ENCODE results near the gene NMB.
A peak's percentile ranks its signal among the peaks of the same experiment; 100 is the strongest.
"Not testable (repeated sequence)": the region's sequence is repeated elsewhere in the genome, so short reads cannot be mapped to it uniquely, and the experiment has no call there.

Gene NMB, protein sequence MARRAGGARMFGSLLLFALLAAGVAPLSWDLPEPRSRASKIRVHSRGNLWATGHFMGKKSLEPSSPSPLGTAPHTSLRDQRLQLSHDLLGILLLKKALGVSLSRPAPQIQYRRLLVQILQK

DNA sequence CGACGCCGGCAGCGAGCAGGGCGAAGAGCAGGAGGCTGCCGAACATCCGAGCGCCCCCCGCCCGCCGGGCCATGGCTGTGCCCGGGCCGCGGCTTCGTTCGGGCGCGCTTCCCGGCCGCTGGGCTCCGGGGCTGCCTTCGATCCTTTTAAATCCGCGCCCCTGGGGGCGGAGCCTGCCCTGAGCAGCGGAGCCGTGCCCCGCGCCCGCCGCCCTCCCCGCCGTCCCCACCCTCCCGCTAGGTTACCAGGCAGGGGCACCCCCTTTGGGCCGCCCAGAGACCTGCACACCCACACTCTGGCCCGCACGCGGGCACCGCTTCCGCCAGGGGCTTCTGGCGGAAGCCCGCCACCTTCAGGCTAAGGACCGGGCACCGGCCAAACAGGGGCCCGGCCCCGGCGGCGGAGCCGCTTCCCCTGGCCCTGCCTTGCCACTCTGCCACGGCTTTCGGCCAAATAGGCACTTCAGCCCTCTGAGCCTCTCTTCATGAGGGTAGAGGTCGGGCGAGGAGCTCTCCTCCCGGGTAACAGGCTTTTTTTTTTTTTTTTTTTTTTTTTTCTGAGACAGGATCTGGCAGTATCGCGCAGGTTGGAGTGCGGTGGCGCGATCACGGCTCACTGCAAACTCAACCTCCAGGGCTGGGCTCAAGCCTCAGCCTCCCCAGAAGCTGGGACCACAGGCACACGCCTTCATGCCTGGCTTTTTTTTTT, at the start of gene NMB:
TSS of gene NMB (minus strand) at position 120 of the 708 bp plus-strand sequence. CDS start at position 73, 47 bp downstream.
- peak; percentile 84 for DNase-seq

DNA sequence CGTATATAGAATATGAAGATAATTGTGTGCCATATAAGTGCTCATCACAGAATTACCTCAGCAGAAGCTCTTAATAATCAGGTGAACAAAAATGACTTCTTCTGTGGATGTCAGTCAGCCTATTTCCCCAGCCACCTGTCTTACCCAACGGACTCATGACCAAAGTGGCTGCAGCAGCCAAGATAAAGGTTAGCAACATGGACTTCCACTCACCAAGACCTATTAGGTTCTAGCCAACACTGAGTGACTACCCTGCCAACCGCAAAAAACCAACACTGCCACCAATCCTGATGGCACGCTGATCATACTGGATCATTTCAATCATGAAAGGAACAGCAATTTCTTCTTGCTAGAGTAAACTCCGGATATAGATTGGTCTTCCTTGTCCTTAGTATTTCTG, 45.8 kb upstream of the NMB start:
- no peak for DNase-seq

DNA sequence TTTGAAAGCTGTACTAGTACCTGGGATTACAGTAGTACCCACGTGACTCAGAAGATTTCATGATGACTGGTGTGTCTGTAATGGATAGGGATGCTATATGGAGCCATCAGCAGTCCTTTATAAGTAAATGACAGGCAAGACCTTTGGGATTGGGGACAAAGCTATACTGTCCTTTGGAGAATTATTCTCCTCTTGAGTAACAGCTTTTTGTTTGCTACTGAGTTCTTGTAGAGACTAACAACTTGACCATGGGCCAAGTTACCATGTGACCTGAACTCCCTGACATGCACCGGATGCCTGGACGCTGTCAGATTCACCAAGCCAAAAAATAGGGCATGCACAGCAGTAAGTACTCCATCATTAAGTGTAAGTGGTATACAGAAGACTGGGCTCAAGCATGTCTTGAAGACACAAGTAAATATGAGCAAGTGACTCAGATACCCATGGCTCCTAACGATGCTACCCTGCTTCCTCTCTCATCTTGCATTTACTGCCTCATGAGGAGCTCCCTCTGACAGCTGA, 45.0 kb upstream of the NMB start:
- DNase-seq: no peak

DNA sequence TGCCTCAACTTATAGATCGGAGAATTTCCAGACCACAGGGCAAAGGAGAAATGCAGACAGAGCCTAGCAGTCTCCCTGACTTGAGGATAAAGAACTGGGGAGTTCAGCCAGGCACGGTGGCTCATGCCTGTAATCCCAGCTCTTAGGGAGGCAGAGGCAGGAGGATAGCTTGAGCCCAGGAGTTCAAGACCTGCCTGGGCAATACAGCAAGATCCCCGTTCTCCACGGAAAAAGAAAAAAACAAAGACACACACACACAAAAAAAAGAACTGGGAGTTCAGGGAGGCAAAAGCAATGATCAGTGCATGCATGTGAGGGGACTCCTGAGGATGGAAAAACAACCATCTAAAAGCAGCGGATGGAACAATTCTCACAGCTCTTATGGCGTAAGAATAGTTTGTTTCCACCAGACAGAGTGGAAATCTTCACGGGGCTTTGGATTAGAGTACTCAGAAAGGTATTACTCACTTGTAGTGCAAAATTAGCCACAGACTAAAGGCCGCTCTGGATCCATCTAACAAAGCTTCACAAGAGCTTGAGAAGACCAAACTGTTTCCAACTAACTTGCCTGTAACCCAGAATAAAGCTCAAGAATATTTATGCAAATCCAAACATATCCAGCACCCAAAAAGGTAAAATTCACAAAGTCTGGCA, 41.7 kb upstream of the NMB start:
- DNase-seq: no peak

DNA sequence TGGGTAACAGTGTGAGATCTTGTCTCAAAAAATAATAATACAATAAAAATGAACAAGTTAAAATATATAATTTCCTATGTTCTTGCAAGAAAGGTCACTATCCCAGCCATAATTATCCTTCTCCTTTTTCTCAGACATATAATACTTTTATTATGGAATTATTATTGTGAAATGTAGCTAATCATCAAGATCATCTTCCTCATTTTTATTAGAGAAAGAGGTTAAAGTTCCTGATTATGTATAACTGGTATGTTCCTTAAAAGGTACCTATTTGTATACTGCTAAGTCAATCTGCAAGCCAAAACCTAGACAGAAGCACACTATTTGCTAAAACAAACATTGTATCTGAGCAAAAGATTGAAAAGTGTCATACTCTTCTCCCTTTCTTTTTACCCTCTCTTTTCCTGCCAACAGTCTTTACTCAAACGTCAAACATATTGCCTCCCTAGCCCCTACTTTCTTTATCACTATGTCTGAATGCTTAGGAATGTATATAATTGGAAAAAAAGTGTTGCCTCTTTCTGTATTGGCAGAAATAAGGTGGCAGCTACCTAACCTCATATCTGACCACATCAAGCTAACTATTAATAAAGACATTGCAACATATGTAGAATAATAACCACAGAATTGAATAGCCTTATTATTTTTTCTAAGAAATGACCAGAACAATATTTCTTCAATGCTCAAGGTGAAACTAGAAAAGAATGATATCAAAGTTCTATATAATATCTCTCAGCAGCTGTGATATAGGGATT, 39.4 kb upstream of the NMB start:
- DNase-seq: no peak

DNA sequence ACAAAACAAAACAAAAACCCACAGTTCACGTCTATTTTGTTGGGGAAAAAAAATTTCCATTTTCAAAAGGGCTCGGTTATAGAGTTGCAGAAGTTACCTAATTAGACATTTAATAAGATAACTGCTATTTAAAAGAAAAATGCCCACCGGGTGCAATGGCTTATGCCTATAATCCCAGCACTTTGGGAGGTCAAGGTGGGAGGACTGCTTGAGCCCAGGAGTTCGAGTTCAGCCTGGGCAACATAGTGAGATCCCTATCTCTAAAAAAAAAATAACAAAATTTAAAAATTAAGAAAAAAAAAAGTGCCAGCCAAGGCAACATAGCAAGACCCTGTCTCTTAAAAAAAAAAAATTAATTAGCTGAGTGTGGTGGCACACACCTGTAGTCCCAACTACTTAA, 38.8 kb upstream of the NMB start:
- no peak for DNase-seq

DNA sequence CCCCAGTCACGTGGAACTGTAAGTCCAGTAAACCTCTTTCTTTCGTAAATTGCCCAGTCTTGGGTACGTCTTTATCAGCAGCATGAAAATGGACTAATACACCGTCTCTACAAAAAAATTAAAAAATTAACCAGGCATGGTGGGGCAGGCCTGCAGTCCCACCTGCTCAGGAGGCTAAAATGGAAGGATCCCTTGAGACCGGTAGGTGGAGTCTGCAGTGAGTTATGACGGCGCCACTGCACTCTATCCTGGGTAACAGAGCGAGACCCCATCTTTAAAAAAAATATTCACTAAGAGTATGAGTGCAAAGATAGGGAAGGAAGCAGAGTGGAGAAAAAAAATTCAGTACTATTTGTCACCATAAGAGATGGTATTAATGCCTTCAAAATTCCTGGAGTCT, 32.3 kb upstream of the NMB start:
- no peak for DNase-seq

DNA sequence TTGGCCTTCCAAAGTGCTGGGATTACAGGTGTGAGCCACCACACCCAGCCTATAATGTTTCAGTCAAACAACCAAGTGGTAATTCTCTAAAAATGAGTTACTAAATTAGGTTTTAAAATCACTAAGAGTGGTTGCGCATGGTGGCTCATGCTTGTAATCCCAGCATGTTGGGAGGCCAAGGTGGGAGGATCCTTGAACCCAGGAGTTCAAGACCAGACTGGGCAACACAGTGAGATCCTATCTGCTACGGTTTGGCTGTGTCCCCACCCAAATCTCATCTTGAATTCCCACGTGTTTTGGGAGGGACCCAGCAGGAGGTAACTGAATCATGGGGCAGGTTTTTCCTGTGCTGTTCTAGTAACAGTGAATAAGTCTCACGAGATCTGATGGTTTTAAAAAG, 31.9 kb upstream of the NMB start:
- DNase-seq: no peak

DNA sequence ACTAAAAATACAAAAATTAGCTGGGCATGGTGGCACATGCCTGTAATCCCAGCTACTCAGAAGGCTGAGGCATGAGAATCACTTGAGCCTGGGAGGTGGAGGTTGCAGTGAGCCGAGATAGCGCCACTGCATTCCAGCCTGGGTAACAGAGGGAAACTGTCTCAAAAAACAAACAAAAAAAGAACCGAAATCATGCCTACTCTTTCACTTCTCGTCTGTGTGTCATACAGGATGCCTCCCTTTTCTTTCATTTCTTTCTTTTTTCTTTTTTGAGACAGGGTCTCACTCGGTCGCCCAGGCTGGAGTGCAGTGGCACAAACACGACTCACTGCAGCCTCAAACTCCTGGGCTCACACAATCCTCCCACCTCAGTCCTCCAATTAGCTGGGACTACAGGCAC, 28.4 kb upstream of the NMB start:
- not testable (repeated sequence) for DNase-seq

DNA sequence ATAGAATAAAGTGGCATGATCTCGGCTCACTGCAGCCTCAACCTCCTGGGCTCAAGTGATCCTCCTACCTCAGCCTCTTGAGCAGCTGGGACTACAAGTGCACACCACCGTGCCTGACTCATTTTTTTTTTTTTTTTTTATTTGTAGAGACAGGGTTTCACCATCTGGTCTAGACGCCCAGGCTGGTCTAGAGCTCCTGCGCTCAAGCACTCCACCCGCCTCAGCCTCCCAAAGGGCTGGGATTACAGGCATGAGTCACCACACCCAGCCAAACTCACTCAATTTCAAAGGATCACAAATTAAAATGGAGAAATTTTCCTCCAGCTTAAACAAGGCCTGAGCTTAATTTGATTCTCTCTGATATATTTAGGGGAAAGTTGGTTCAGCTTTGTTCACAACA, 27.3 kb upstream of the NMB start:
- DNase-seq: no peak

DNA sequence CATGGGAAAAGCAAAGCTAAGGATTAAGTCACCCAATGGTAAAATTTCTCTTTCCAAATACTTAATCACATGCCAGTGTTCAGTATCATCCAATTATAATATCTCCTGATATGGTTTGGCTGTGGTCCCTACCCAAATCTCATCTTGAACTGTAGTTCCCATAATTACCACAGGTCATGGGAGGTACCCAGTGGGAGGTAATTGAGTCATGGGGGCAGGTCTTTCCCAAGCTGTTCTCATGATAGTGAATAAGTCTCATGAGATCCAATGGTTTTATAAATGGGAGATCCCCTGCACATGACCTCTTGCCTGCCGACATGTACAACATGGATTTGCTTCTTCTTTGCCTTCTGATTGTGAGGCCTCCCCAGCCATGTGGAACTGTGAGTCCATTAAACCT, 26.1 kb upstream of the NMB start:
- DNase-seq: no peak

DNA sequence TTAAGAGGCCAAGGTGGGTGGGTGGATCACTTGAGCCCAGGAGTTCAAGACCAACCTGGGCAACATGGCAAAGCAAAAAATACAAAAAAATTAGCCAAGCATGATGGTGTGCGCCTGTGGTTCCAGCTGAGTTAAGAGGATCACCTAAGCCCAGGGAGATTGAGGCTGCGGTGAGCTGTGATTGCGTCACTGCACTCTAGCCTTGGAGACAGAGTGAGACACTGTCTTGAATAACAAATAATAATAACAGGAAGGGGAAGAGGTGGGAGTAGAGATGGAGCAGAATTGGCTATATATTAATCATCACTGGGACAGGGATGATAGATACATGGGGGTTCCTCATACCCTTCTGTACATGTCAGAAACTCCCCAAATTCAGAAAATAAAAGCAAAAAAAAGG, 23.8 kb upstream of the NMB start:
- peak; percentile 43 for DNase-seq

DNA sequence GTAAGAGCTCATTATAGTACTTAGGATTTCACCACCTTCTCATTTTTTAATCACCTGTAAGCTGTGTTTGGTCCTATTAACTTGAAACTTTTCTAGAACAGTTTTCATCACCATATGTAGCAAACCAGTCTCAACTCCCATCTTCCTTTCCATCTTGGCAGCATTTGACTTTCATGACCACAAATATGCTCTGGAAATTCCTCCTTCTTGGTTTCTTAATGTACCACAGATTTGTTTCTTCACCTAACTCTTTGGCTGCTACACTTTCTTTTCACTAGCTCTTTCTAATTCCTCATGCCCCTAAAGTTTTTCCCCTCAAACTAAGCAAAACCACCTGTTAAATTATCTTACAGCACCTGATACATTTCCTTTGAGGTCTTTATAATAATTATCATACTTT, 13.2 kb upstream of the NMB start:
- DNase-seq: no peak

DNA sequence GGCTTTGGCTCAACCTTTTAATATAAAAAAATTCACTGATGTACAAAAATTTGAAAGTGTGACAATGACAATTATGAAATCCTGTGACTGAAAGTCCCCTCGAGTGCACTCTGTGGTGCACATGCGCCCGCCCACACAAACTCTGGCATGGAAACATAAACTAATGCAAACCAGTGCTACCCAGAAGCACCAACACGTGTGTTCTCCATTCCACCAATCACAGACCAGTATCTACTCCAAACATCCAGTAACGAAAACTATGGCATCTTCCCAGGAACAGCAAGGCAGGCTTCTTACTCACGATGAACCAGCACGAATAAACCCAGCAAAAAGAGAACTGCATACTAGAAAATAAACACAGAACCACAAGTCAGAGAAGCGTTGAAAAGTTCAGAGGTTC, 11.7 kb upstream of the NMB start:
- peak; percentile 72 for DNase-seq

DNA sequence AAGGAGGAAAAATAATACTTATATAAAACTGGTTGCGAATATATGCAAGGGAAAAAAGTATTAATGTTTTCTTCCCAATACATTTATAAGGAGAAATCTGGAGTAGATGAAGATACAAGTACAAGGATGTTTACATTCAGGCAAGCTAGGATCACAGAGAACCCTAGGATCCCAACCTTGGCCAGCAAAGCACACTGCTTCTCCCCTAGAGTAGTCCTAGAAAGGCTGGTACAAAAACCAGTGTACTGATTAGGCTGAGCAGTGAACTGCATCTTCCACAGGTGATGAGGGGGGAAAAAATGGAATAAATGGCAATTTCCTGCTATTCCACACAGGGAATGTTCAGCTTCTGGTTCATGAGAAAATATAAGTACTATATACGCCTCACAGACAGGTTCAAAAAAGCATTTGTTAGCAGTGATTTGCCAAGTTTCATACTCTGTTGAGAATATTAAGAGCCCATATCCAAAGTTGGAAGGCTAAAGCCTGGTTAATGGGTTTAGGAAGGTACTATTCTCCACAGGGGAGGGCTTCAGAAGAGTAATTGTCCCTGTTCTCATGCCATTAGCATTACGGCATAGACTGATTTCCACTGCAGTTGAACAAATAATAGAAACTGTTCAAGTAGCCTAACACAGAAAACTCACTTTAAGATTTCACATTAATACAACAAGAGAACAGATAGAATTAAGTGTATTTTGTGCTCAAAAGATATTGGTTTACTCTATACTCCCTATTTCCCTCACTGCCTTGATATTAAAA, 10.4 kb upstream of the NMB start:
- DNase-seq: no peak

DNA sequence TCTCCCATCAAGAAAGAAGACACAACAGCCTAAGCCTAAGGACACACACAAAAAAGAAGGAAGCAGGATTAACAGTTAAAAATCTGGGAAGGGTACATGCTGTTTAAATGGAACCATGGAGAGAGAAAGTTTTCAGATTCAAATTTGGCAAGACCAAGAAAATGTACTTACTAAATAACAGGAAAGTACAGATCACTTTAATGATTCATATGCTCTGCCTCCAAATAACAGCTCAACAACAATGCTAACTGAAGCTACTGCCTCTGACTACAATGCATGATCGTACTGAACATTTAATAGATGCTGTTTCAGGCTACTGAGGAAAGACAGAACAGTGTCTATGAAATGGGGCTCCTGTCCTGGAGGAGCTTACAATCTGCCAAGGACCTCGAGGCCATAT, 8.4 kb upstream of the NMB start:
- DNase-seq: no peak

DNA sequence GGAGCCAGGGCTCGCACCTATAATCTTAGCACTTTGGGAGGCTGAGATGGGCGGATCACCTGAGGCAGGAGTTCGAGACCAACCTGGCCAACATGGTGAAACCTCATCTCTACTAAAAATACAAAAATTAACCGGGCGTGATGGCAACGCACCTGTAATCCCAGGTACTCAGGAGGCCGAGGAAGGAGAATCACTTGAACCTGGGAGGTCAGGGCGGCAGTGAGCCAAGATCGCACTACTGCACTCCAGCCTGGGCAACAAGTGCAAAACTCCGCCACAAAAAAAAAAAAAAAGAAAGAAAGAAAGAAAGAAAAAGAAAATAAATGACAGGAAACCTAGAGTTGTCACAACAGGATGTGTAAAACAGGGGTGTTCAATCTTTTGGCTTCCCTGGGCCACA, 3.0 kb upstream of the NMB start:
- DNase-seq: no peak

DNA sequence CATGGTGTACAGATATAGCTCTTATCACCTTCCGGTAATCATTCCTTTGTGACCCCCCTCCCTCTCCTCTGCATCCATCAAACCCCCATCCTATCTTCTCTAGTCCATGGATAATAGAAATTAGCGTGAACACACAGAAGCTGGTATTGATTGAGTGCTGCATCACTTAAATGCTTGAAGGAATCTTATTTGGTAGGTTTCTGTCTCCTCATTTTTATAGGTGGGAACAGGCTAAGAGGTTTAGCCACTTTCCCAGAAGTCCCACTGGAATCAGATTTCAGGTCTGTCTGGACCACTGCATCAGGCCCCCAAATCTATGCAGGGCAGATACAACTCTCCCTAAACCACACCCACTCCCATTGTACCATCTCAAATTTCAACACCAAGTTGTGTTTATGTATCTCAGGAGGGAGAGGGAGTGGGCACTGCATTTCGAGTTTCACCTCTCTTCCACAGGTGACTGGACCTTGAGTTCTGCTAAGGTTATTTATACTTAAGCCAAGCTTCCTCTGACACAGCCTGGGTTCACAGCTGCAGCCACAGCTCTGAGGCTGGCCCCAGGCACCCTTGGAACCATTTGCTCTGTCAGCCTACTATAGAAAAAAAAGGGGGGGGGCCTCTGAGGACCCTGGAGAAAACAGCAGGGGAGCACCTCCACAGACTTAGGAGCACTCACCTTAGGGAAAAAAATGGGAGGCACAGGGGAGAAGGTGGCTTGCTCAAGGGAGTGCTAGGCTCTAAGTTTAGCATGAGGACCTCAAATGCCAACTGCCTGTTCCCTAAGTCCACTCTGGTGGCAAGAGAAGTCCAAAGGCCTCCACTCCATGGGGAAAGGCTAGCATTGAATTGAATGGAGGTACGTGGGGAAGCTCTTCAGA, 2.1 kb upstream of the NMB start:
- no peak for DNase-seq

DNA sequence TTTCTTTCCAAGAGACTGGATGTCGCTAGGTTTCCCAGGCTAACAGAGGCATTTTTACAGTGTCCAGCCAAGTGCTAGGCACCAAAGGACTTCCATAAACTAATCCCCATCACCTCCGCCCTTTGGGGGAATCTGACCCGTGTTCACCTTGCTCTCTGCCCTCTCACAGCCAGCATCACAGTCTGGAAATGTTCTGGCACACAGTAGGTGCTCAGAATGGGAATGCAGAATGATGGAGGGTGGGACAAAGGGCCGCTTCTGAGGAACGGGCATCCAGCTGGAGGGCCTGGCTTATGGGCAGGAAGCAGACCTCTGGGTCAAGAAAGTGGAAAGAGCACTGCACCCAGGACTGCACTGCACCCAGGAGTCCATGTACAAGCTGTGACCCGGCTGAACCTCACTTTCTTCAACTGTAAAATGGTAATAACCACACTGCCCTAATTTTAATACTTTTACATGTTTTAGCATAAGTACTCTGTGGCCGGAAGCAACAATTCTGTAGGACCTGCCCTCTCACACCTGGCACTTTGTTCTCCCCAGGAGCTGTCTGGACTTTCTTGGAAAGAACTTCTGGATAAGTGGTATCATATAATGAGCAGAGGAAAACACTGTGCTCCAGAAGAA, 901 bp upstream of the NMB start:
- no peak for DNase-seq

DNA sequence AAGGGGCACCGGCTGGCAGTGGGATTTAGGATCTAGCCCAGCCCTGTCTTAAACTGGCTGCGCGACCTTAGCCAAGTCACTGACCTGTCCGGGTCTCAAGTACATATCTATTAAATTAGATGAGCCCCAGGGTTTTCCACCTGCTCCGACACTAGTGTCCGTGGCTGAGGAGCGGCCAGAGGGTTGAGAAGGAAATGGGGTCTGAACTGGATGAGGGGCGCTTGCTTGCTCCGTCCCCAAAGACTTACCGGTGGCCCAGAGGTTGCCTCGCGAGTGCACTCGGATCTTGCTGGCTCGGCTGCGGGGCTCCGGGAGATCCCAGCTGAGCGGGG, 285 bp downstream of the NMB start:
- no peak for DNase-seq

DNA sequence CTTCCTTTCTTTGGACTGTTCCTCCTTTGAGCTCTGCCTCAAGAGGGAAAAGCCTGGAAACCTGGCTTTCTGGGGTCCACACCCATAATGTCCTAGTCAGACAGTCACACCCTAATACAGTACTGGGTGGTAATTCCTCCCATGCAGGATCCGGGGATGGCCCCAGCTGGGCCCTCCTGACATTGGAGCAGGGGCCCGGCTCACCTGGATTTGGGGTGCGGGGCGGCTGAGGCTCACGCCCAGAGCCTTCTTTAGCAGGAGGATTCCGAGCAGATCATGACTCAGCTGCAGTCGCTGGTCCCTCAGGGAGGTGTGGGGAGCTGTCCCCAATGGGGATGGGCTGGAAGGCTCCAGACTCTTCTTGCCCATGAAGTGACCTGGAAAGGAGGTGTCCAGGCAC, 1.0 kb downstream of the NMB start:
- no peak for DNase-seq

Measured in stimulated activated CD8-positive, alpha-beta memory T cell treated with anti-CD3 and anti-CD28 coated beads, Interleukin-4, amount 100 ng/mL, for 48 hours (primary cell).